ENCODE measurements around the gene CACNG5. TPM values are rescaled to one million over a fixed set of nuclear protein-coding genes. Genes with fewer than 3 reads are reported as not detected.

CACNG5 gene
- total and polyA plus RNA-seq, 2 experiments from 2014 or later = 1.8 to 3.3 TPM

GRCh38 chr17:66807182-66807581 lies 27.7 kb upstream of the CACNG5 start (continued):
- TF ChIP-seq, protein P1, sequence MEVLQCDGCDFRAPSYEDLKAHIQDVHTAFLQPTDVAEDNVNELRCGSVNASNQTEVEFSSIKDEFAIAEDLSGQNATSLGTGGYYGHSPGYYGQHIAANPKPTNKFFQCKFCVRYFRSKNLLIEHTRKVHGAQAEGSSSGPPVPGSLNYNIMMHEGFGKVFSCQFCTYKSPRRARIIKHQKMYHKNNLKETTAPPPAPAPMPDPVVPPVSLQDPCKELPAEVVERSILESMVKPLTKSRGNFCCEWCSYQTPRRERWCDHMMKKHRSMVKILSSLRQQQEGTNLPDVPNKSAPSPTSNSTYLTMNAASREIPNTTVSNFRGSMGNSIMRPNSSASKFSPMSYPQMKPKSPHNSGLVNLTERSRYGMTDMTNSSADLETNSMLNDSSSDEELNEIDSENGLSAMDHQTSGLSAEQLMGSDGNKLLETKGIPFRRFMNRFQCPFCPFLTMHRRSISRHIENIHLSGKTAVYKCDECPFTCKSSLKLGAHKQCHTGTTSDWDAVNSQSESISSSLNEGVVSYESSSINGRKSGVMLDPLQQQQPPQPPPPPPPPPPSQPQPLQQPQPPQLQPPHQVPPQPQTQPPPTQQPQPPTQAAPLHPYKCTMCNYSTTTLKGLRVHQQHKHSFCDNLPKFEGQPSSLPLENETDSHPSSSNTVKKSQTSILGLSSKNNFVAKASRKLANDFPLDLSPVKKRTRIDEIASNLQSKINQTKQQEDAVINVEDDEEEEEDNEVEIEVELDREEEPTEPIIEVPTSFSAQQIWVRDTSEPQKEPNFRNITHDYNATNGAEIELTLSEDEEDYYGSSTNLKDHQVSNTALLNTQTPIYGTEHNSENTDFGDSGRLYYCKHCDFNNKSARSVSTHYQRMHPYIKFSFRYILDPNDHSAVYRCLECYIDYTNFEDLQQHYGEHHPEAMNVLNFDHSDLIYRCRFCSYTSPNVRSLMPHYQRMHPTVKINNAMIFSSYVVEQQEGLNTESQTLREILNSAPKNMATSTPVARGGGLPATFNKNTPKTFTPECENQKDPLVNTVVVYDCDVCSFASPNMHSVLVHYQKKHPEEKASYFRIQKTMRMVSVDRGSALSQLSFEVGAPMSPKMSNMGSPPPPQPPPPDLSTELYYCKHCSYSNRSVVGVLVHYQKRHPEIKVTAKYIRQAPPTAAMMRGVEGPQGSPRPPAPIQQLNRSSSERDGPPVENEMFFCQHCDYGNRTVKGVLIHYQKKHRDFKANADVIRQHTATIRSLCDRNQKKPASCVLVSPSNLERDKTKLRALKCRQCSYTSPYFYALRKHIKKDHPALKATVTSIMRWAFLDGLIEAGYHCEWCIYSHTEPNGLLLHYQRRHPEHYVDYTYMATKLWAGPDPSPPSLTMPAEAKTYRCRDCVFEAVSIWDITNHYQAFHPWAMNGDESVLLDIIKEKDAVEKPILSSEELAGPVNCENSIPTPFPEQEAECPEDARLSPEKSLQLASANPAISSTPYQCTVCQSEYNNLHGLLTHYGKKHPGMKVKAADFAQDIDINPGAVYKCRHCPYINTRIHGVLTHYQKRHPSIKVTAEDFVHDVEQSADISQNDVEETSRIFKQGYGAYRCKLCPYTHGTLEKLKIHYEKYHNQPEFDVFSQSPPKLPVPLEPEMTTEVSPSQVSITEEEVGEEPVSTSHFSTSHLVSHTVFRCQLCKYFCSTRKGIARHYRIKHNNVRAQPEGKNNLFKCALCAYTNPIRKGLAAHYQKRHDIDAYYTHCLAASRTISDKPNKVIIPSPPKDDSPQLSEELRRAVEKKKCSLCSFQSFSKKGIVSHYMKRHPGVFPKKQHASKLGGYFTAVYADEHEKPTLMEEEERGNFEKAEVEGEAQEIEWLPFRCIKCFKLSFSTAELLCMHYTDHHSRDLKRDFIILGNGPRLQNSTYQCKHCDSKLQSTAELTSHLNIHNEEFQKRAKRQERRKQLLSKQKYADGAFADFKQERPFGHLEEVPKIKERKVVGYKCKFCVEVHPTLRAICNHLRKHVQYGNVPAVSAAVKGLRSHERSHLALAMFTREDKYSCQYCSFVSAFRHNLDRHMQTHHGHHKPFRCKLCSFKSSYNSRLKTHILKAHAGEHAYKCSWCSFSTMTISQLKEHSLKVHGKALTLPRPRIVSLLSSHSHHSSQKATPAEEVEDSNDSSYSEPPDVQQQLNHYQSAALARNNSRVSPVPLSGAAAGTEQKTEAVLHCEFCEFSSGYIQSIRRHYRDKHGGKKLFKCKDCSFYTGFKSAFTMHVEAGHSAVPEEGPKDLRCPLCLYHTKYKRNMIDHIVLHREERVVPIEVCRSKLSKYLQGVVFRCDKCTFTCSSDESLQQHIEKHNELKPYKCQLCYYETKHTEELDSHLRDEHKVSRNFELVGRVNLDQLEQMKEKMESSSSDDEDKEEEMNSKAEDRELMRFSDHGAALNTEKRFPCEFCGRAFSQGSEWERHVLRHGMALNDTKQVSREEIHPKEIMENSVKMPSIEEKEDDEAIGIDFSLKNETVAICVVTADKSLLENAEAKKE (CRISPR knock-in tag; IDR thresholded peaks at IDR 0.05) = no peak
- TF ChIP-seq POLR2AphosphoS5 (IDR thresholded peaks at IDR 0.05; ENCODE audit: low read depth) (no peak), REST (IDR thresholded peaks at IDR 0.05; ENCODE audit: unreplicated experiment) (no peak), EZH2 (IDR thresholded peaks at IDR 0.05; ENCODE audit: low read depth, unreplicated experiment) (no peak), EZH2phosphoT487 (IDR thresholded peaks at IDR 0.05; ENCODE audit: unreplicated experiment) (no peak), CREB1 (CRISPR knock-in tag; IDR thresholded peaks at IDR 0.05; ENCODE audit: low read depth) (no peak), STAT1 (IDR thresholded peaks at IDR 0.05; ENCODE audit: unreplicated experiment) (no peak), ZNF114 (CRISPR knock-in tag; IDR thresholded peaks at IDR 0.05) (no peak)

Measured in GM23338 (cell line).